H1 (cell line): ENCODE measurements around the gene ZBTB9. TPM values are rescaled to one million over a fixed set of nuclear protein-coding genes. Genes with fewer than 3 reads are reported as not detected.

Experiments
- CTCF ChIA-PET: fragments of 300-600 bp; sonication (Branson Sonifier 250); formaldehyde crosslinking; loops from one replicate; lab custom pipeline; 2021; ENCODE audit not compliant: partially characterized antibody; lab: Charles Lee
- POLR2A ChIA-PET: fragments of 300-600 bp; sonication (Branson Sonifier 250); formaldehyde crosslinking; loops from one replicate; lab custom pipeline; 2021; ENCODE audit warnings: inconsistent platforms; ENCODE audit not compliant: partially characterized antibody; lab: Charles Lee
- DNase-seq, 2 experiments: peaks; one replicate each; pipeline versions ENCODE4 v3.0.0 to v3.0.0-alpha.2; 2010 to 2022; ENCODE audit warnings: low spot score in 2 of 2, low read depth in 1 of 2, mixed read lengths in 1 of 2
- FAIRE-seq: peaks from 2 replicates; lab custom pipeline; 2011; peaks lifted over from hg19 to GRCh38; lab: Jason Lieb, UNC
- H2AFZ ChIP-seq: 2 replicates; pipeline ENCODE4 v1.8.1; 2012; ENCODE audit warnings: low read length, inconsistent platforms
- H2AK5ac ChIP-seq: 2 replicates; pipeline ENCODE4 v1.6.1; 2013; ENCODE audit warnings: low read depth, low read length
- H2BK120ac ChIP-seq: replicated peaks from 2 replicates; pipeline ENCODE3; 2013; ENCODE audit warnings: low read depth, low read length, inconsistent platforms
- H2BK12ac ChIP-seq: 2 replicates; pipeline ENCODE4 v1.6.1; 2013; ENCODE audit warnings: low read depth, low read length
- H2BK15ac ChIP-seq: 2 replicates; pipeline ENCODE4 v1.6.1; 2013; ENCODE audit warnings: low read length
- H2BK20ac ChIP-seq: 2 replicates; pipeline ENCODE4 v1.6.1; 2013; ENCODE audit warnings: low read length
- H2BK5ac ChIP-seq: 2 replicates; pipeline ENCODE4 v1.6.1; 2013; ENCODE audit warnings: low read depth, low read length
- H3K14ac ChIP-seq: 2 replicates; pipeline ENCODE4 v1.6.1; 2013; ENCODE audit warnings: inconsistent platforms; ENCODE audit not compliant: insufficient read length
- H3K18ac ChIP-seq: 2 replicates; pipeline ENCODE4 v1.6.1; 2013; ENCODE audit warnings: low read length; ENCODE audit errors: extremely low read depth
- H3K23ac ChIP-seq: 2 replicates; pipeline ENCODE4 v1.6.1; 2013; ENCODE audit warnings: inconsistent platforms; ENCODE audit not compliant: insufficient read length
- H3K23me2 ChIP-seq: 2 replicates; pipeline ENCODE4 v1.6.1; 2013; ENCODE audit warnings: low read depth, low read length
- H3K27ac ChIP-seq: 2 replicates; pipeline ENCODE4 v1.6.1; 2011; ENCODE audit warnings: low read depth, low read length, inconsistent platforms
- H3K27me3 ChIP-seq, 4 experiments: replicated peaks in 1 of 4; 1 replicate in 1 of 4; 2 replicates in 3 of 4; pipeline versions ENCODE4 v1.6.1 to v1.8.1; 2011 to 2013; ENCODE audit warnings: low read length in 3 of 4, mild to moderate bottlenecking in 3 of 4, inconsistent platforms in 2 of 4, mixed read lengths in 2 of 4, moderate library complexity in 1 of 4; ENCODE audit not compliant: control insufficient read depth in 3 of 4, insufficient read depth in 3 of 4; ENCODE audit errors: extremely low read depth in 1 of 4
- H3K36me3 ChIP-seq, 4 experiments: 2 replicates each; pipeline versions ENCODE4 v1.6.1 to v1.8.1; 2011 to 2013; ENCODE audit warnings: mild to moderate bottlenecking in 4 of 4, low read length in 3 of 4, moderate library complexity in 2 of 4, control low read depth in 1 of 4, inconsistent platforms in 1 of 4; ENCODE audit not compliant: insufficient read depth in 4 of 4, control insufficient read depth in 2 of 4
- H3K4ac ChIP-seq: replicated peaks from 2 replicates; pipeline ENCODE3; 2013; ENCODE audit warnings: low read length, low read depth, mixed read lengths, inconsistent platforms; ENCODE audit not compliant: insufficient read length
- H3K4me1 ChIP-seq, 4 experiments: replicated peaks in 1 of 4; 1 replicate in 1 of 4; 2 replicates in 3 of 4; pipeline versions ENCODE4 v1.6.1 to v1.8.1; 2011 to 2013; ENCODE audit warnings: low read length in 3 of 4, inconsistent platforms in 2 of 4, mixed read lengths in 1 of 4; ENCODE audit not compliant: insufficient read depth in 4 of 4, control insufficient read depth in 3 of 4
- H3K4me2 ChIP-seq, 2 experiments: 2 replicates each; pipeline versions ENCODE4 v1.6.1 to v1.8.1; 2011 to 2013; ENCODE audit warnings: low read depth in 2 of 2, low read length in 2 of 2, control low read depth in 1 of 2, inconsistent platforms in 1 of 2, mild to moderate bottlenecking in 1 of 2; ENCODE audit not compliant: insufficient read depth in 1 of 2
- H3K4me3 ChIP-seq, 4 experiments: fragments of 200-600, 300-600 bp in 1 of 4; sonication (generic), shearing (Covaris generic), sonication (Bioruptor Twin) in 1 of 4; 2 replicates each; pipeline versions ENCODE4 v1.5.1 to v1.8.1; 2011 to 2016; ENCODE audit warnings: low read length in 4 of 4, low read depth in 3 of 4, control low read depth in 2 of 4, inconsistent platforms in 2 of 4, mild to moderate bottlenecking in 2 of 4, mixed read lengths in 1 of 4, moderate library complexity in 1 of 4; ENCODE audit not compliant: insufficient read depth in 2 of 4; ENCODE audit errors: extremely low read depth in 1 of 4
- H3K56ac ChIP-seq: replicated peaks from 2 replicates; pipeline ENCODE3; 2013; ENCODE audit warnings: low read depth, mild to moderate bottlenecking, mixed read lengths, low read length, inconsistent platforms; ENCODE audit not compliant: insufficient read length
- H3K79me1 ChIP-seq: 2 replicates; pipeline ENCODE4 v1.6.1; 2013; ENCODE audit warnings: low read depth, low read length, control low read depth
- H3K79me2 ChIP-seq, 2 experiments: 2 replicates each; pipeline versions ENCODE4 v1.6.1 to v1.8.1; 2012 to 2013; ENCODE audit warnings: low read length in 2 of 2, mild to moderate bottlenecking in 2 of 2, inconsistent platforms in 1 of 2; ENCODE audit not compliant: insufficient read depth in 2 of 2, control insufficient read depth in 1 of 2
- H3K9ac ChIP-seq, 4 experiments: replicated peaks in 1 of 4; 1 replicate in 1 of 4; 2 replicates in 3 of 4; pipeline versions ENCODE4 v1.6.1 to v1.8.1; 2011 to 2013; ENCODE audit warnings: low read depth in 3 of 4, low read length in 3 of 4, control low read depth in 2 of 4, mild to moderate bottlenecking in 2 of 4, moderate library complexity in 2 of 4, inconsistent platforms in 1 of 4; ENCODE audit errors: extremely low read depth in 1 of 4
- H3K9me3 ChIP-seq, 2 experiments: 2 replicates each; pipeline versions ENCODE4 v1.6.1 to v1.8.1; 2012 to 2013; ENCODE audit warnings: mild to moderate bottlenecking in 2 of 2, moderate library complexity in 2 of 2, control low read depth in 1 of 2, inconsistent platforms in 1 of 2, low read depth in 1 of 2, low read length in 1 of 2, mixed read lengths in 1 of 2; ENCODE audit not compliant: insufficient read depth in 2 of 2
- H4K20me1 ChIP-seq, 2 experiments: replicated peaks in 1 of 2; 2 replicates each; pipeline versions ENCODE3 to v1.8.1; 2011 to 2013; ENCODE audit warnings: inconsistent platforms in 2 of 2, low read length in 2 of 2, mild to moderate bottlenecking in 1 of 2; ENCODE audit not compliant: insufficient read depth in 2 of 2, control insufficient read depth in 1 of 2
- H4K5ac ChIP-seq: 2 replicates; pipeline ENCODE4 v1.6.1; 2013; ENCODE audit warnings: low read length, low read depth, mixed read lengths, inconsistent platforms; ENCODE audit not compliant: insufficient read length
- H4K8ac ChIP-seq: 2 replicates; pipeline ENCODE4 v1.8.0; 2013; ENCODE audit warnings: mild to moderate bottlenecking, moderate library complexity, low read length, inconsistent platforms; ENCODE audit not compliant: insufficient read depth; ENCODE audit errors: extremely low read depth
- H4K91ac ChIP-seq: replicated peaks from 2 replicates; pipeline ENCODE3; 2013; ENCODE audit warnings: low read length, mixed read lengths, inconsistent platforms; ENCODE audit not compliant: insufficient read length
- BCL11A ChIP-seq, 2 experiments: IDR thresholded peaks; one replicate each; pipeline ENCODE4 v1.6.1; 2011; ENCODE audit warnings: low read depth in 2 of 2, low read length in 2 of 2, mild to moderate bottlenecking in 2 of 2
- HDAC2 ChIP-seq, 2 experiments: fragments of 300-600 bp in 1 of 2; sonication (generic) in 1 of 2; IDR thresholded peaks; 2 replicates each; pipeline ENCODE4 v1.6.1; 2011 to 2012; ENCODE audit warnings: low read depth in 2 of 2, low read length in 2 of 2, mild to moderate bottlenecking in 2 of 2, moderate library complexity in 2 of 2, borderline replicate concordance in 1 of 2, inconsistent platforms in 1 of 2
- JUN ChIP-seq: IDR thresholded peaks from 2 replicates; pipeline ENCODE4 v1.6.1; 2011; ENCODE audit warnings: low read depth, mild to moderate bottlenecking, improper control_type of control experiment, low read length
- KDM4A ChIP-seq: IDR thresholded peaks from one replicate; pipeline ENCODE4 v1.7.1; 2012; ENCODE audit warnings: low read depth, mild to moderate bottlenecking, moderate library complexity, low read length, inconsistent platforms; ENCODE audit not compliant: severe bottlenecking
- RAD21 ChIP-seq, 2 experiments: IDR thresholded peaks in 1 of 2; conservative IDR thresholded peaks in 1 of 2; 2 replicates each; pipeline ENCODE4 v1.6.1; 2011; ENCODE audit warnings: low read depth in 2 of 2, low read length in 2 of 2, improper control_type of control experiment in 1 of 2, inconsistent platforms in 1 of 2, mild to moderate bottlenecking in 1 of 2, moderate library complexity in 1 of 2
- RNF2 ChIP-seq: fragments of 200-900, 300-1000 bp; sonication (generic); IDR thresholded peaks from 2 replicates; pipeline ENCODE4 v1.7.1; 2016; ENCODE audit warnings: borderline replicate concordance, low read depth, mild to moderate bottlenecking, antibody characterized with exemption, low read length; ENCODE audit not compliant: poor library complexity, severe bottlenecking; ENCODE audit errors: missing control alignments
- SP1 ChIP-seq: IDR thresholded peaks from 2 replicates; pipeline ENCODE4 v1.6.1; 2011; ENCODE audit warnings: low read depth, low read length
- SP2 ChIP-seq: IDR thresholded peaks from 2 replicates; pipeline ENCODE4 v1.6.1; 2012; ENCODE audit warnings: mild to moderate bottlenecking, low read length, inconsistent platforms
- SP4 ChIP-seq: IDR thresholded peaks from 2 replicates; pipeline ENCODE4 v1.6.1; 2012; ENCODE audit warnings: low read length, inconsistent platforms
- TCF12 ChIP-seq: IDR thresholded peaks from 2 replicates; pipeline ENCODE4 v1.6.1; 2011; ENCODE audit warnings: low read depth, mild to moderate bottlenecking, low read length
- whole genome bisulfite sequencing, 2 experiments: shearing (Covaris generic) in 1 of 2; methylation state at CpG; one replicate each; pipeline versions ENCODE4 v1.1.6 to v1.1.7; 2013 to 2015; ENCODE audit warnings: low lambda C conversion rate in 2 of 2, mixed read lengths in 2 of 2, inconsistent platforms in 1 of 2, low coverage in 1 of 2, missing lambda C conversion rate in 1 of 2; ENCODE audit not compliant: insufficient replicate concordance in 2 of 2, insufficient coverage in 1 of 2, insufficient read length in 1 of 2; ENCODE audit errors: extremely low coverage in 1 of 2, missing lambda C conversion rate in 1 of 2; 5-methylcytosine and 5-hydroxymethylcytosine counted together
- polyA plus RNA-seq, 7 experiments: library from polyadenylated mRNA; depleted of rRNA in 3 of 7; stranded (reverse) in 5 of 7; unstranded in 2 of 7; fragments of >200 nt in 5 of 7; fragments of 200-250 nt in 2 of 7; gene quantifications; 1 replicate in 5 of 7; 2 replicates in 1 of 7; 4 replicates in 1 of 7; pipeline versions ENCODE4 v1.2.1 to v1.2.3, GENCODE V29; 2011 to 2013; ENCODE audit warnings: missing spikeins in 2 of 7, mixed read lengths in 2 of 7
- total RNA-seq: library from RNA; stranded (reverse); fragmentation: NEBNext Ultra II Directional; extraction: Animal tissue kit (Norgen Biotek cat#: 25700); gene quantifications from 2 replicates; pipeline ENCODE4 v1.2.1, GENCODE V29; 2021
- TF ChIP-seq, protein P1 (sequence below): IDR thresholded peaks from 2 replicates; pipeline ENCODE4 v1.6.1; 2011; ENCODE audit warnings: low read length, improper control_type of control experiment
- TF ChIP-seq, protein P2 (sequence below): IDR thresholded peaks from 2 replicates; pipeline ENCODE4 v1.6.1; 2012; ENCODE audit warnings: inconsistent platforms

Gene ZBTB9
- total and polyA plus RNA-seq, 2 of the 8 experiments (the other 6 are each of a cell fraction or from before 2014, with no cell fraction given), result 16.9 to 20.2 TPM

DNA sequence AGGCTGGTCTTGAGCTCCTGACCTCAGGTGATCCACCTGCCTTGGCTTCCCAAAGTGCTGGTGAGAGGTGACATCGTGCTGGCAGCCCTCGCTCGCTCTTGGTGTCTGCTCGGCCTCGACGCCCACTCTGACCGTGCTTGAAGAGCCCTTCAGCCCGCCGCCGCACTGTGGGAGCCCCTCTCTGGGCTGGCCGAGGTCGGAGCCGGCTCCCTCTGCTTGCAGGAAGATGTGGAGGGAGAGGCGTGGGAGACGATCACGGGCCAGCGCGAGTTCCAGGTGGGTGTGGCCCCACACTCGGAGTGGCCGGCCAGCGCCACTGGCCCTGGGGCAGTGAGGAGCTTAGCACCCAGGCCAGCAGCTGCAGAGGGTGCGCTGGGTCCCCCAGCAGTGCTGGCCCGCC is 48.1 kb downstream of the ZBTB9 start:
- Histone ChIP-seq H3K4me2 (no peak overlapping the region), H2BK12ac (no peak overlapping the region), H2BK5ac (no peak overlapping the region), H3K27me3 (no peaks in the 10 kb centered on the region), H3K9me3 (peaks cover 9 to 14% of the 10 kb centered on the region in 2 experiments; a peak in 3 of 4 replicates), H3K23me2 (no peaks in the 10 kb centered on the region), H3K79me2 (no peaks in the 10 kb centered on the region), H2AFZ (no peak overlapping the region), H2BK15ac (no peak overlapping the region), H2BK120ac (no peak overlapping the region), H4K8ac (no peak overlapping the region), H3K56ac (no peak overlapping the region), H3K18ac (no peak overlapping the region), H4K20me1 (no peaks in the 10 kb centered on the region), H3K4me3 (no peak overlapping the region), H3K4me1 (no peaks in the 10 kb centered on the region), H3K79me1 (no peaks in the 10 kb centered on the region), H3K23ac (no peak overlapping the region), H3K36me3 (no peaks in the 10 kb centered on the region; a peak in 1 of 8 replicates), H3K4ac (no peak overlapping the region), H3K14ac (no peak overlapping the region), H3K9ac (no peak overlapping the region), H4K5ac (no peak overlapping the region), H4K91ac (no peak overlapping the region), H2BK20ac (no peak overlapping the region), H3K27ac (no peak overlapping the region), H2AK5ac (no peak overlapping the region)
- DNase-seq (no peak), FAIRE-seq (no peak)
- ChIA-PET POLR2A (interaction anchor here (0.7 kb wide), 1 partner anchor 48 kb away, joined by 3 read pairs; the partner anchor contains the start of gene ZBTB9), CTCF (interaction anchor here (0.9 to 2.1 kb wide), 6 partner anchors 9 to 55 kb away, joined by 3 to 7 read pairs (median 5); no protein-coding TSS in a partner anchor)
- 94% methylated on average over 23 of the region's 23 CpGs; no CpG with 5 or more reads in 1 of the 2 experiments for WGBS, 2 experiments
- no peak for TF ChIP-seq RNF2
- TF ChIP-seq, protein P1, sequence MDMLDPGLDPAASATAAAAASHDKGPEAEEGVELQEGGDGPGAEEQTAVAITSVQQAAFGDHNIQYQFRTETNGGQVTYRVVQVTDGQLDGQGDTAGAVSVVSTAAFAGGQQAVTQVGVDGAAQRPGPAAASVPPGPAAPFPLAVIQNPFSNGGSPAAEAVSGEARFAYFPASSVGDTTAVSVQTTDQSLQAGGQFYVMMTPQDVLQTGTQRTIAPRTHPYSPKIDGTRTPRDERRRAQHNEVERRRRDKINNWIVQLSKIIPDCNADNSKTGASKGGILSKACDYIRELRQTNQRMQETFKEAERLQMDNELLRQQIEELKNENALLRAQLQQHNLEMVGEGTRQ, result no peak
- TF ChIP-seq TCF12, result no peak
- no peak for TF ChIP-seq KDM4A
- TF ChIP-seq SP2, result no peak
- TF ChIP-seq SP1, result no peak
- no peak for TF ChIP-seq HDAC2 (IDR thresholded peaks at IDR 0.05; ENCODE audit: borderline replicate concordance in 1 of 2, low read depth in 2 of 2, low read length in 2 of 2)
- TF ChIP-seq SP4, result no peak
- TF ChIP-seq, protein P2, sequence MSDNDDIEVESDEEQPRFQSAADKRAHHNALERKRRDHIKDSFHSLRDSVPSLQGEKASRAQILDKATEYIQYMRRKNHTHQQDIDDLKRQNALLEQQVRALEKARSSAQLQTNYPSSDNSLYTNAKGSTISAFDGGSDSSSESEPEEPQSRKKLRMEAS, result no peak
- TF ChIP-seq BCL11A (IDR thresholded peaks at IDR 0.05; ENCODE audit: low read depth in 2 of 2, low read length in 2 of 2), result no peak
- no peak for TF ChIP-seq JUN
- no peak for TF ChIP-seq RAD21 (IDR thresholded peaks at IDR 0.05 in 1 of 2, conservative IDR thresholded peaks at IDR 0.05 in 1 of 2; ENCODE audit: low read depth in 2 of 2, low read length in 2 of 2)
